BLaER1 treated with 17β-estradiol and CSF1 and Interleukin-3, amounts not matched to agents 10 nM and 100 nM (cell line): Measurements from ENCODE around the gene QKI.

Source experiments
- H3K27ac ChIP-seq, 11 experiments: shearing (Covaris generic); formaldehyde crosslinking; 2 replicates each; pipeline ENCODE4 v1.8.1; 2022
- H3K27me3 ChIP-seq, 11 experiments: shearing (Covaris generic); formaldehyde crosslinking; 2 replicates each; pipeline ENCODE4 v1.8.1; 2022
- H3K36me3 ChIP-seq, 11 experiments: shearing (Covaris generic); formaldehyde crosslinking; 2 replicates each; pipeline ENCODE4 v1.8.1; 2022
- H3K4me1 ChIP-seq, 10 experiments: shearing (Covaris generic); formaldehyde crosslinking; 2 replicates each; pipeline ENCODE4 v1.8.1; 2022
- H3K4me2 ChIP-seq, 11 experiments: shearing (Covaris generic); formaldehyde crosslinking; 2 replicates each; pipeline ENCODE4 v1.8.1; 2022
- H3K4me3 ChIP-seq, 10 experiments: shearing (Covaris generic); formaldehyde crosslinking; 2 replicates each; pipeline ENCODE4 v1.8.1; 2022
- H3K9ac ChIP-seq, 11 experiments: shearing (Covaris generic); formaldehyde crosslinking; 2 replicates each; pipeline ENCODE4 v1.8.1; 2022
- H3K9me3 ChIP-seq, 11 experiments: shearing (Covaris generic); formaldehyde crosslinking; replicated peaks in 1 of 11; 2 replicates each; pipeline ENCODE4 v1.8.1; 2022
- H4K20me1 ChIP-seq, 11 experiments: shearing (Covaris generic); formaldehyde crosslinking; 2 replicates each; pipeline ENCODE4 v1.8.1; 2022
- Cebpa-rat ChIP-seq, 11 experiments: shearing (Covaris generic); IDR thresholded peaks; 2 replicates each; pipeline ENCODE4 v1.8.1; 2022

Gene QKI

GRCh38 chr6:163483107-163483506 is 68.6 kb downstream of the QKI start:
- Histone ChIP-seq H3K4me1 (peaks cover 0 to 47% (median 3%) of the 10 kb centered on the region in 10 experiments; a peak in 6 of 20 replicates), H3K27me3 (no peaks in the 10 kb centered on the region), H3K9ac (no peak overlapping the region), H3K27ac (no peak overlapping the region), H3K9me3 (peaks cover 0 to 37% (median 15%) of the 10 kb centered on the region in 11 experiments; a peak in 14 of 22 replicates), H4K20me1 (peaks cover 12 to 100% (median 63%) of the 10 kb centered on the region in 11 experiments; a peak in 18 of 22 replicates), H3K4me2 (no peak overlapping the region), H3K36me3 (peaks cover 67 to 81% (median 72%) of the 10 kb centered on the region in 11 experiments), H3K4me3 (no peak overlapping the region)
- no peak for TF ChIP-seq Cebpa-rat (IDR thresholded peaks at IDR 0.05)

- H3K9me3 ChIP-seq, result peaks cover 0 to 34% (median 8%) of the 10 kb centered on the region in 11 experiments; a peak in 8 of 22 replicates
- peaks cover 48 to 69% (median 53%) of the 10 kb centered on the region in 11 experiments for H3K36me3 ChIP-seq
- no peak for TF ChIP-seq Cebpa-rat (IDR thresholded peaks at IDR 0.05)
- H3K4me2 ChIP-seq, result peak overlapping the region in 2 of 11 experiments; percentile 45 to 69; a peak in 4 of 22 replicates
- H4K20me1 ChIP-seq, result peaks cover 27 to 100% (median 86%) of the 10 kb centered on the region in 11 experiments; a peak in 19 of 22 replicates
- H3K4me1 ChIP-seq, result peaks cover 0 to 70% (median 5%) of the 10 kb centered on the region in 10 experiments; a peak in 6 of 20 replicates
- no peak overlapping the region for H3K4me3 ChIP-seq
- H3K27me3 ChIP-seq, result no peaks in the 10 kb centered on the region
- H3K27ac ChIP-seq, result no peak overlapping the region
- H3K9ac ChIP-seq, result no peak overlapping the region
Measured at GRCh38 chr6:163485388-163485851, 70.9 kb downstream of the QKI start.

- Histone ChIP-seq H3K4me1 (peaks cover 0 to 84% (median 5%) of the 10 kb centered on the region in 10 experiments; a peak in 6 of 20 replicates), H4K20me1 (peaks cover 30 to 100% (median 89%) of the 10 kb centered on the region in 11 experiments; a peak in 19 of 22 replicates), H3K4me2 (peak overlapping the region in 3 of 11 experiments; percentile 35 to 69 (median 59); a peak in 5 of 22 replicates), H3K27me3 (no peaks in the 10 kb centered on the region), H3K9me3 (peaks cover 0 to 35% (median 9%) of the 10 kb centered on the region in 11 experiments; a peak in 9 of 22 replicates), H3K36me3 (peaks cover 34 to 59% (median 44%) of the 10 kb centered on the region in 11 experiments), H3K27ac (peak overlapping the region in 1 of 11 experiments; percentile 36; a peak in 1 of 22 replicates), H3K9ac (no peak overlapping the region), H3K4me3 (no peak overlapping the region)
- TF ChIP-seq Cebpa-rat (IDR thresholded peaks at IDR 0.05), result no peak
Measured at GRCh38 chr6:163486821-163487220, 72.3 kb downstream of the QKI start.

- Histone ChIP-seq H3K9me3 (peaks cover 0 to 29% (median 9%) of the 10 kb centered on the region in 11 experiments; a peak in 9 of 22 replicates), H3K36me3 (peaks cover 26 to 51% (median 36%) of the 10 kb centered on the region in 11 experiments), H3K27ac (peak overlapping the region in 2 of 11 experiments; percentile 10 to 36; a peak in 2 of 22 replicates), H3K4me3 (no peak overlapping the region), H3K4me2 (peak overlapping the region in 4 of 11 experiments; percentile 2 to 69 (median 47); a peak in 5 of 22 replicates), H3K4me1 (peaks cover 0 to 85% (median 4%) of the 10 kb centered on the region in 10 experiments; a peak in 6 of 20 replicates), H3K9ac (no peak overlapping the region), H4K20me1 (peaks cover 22 to 100% (median 82%) of the 10 kb centered on the region in 11 experiments; a peak in 19 of 22 replicates), H3K27me3 (no peaks in the 10 kb centered on the region)
- TF ChIP-seq Cebpa-rat (IDR thresholded peaks at IDR 0.05), result no peak
Measured at GRCh38 chr6:163487606-163488005, 73.1 kb downstream of the QKI start.

- Histone ChIP-seq H4K20me1 (peaks cover 14 to 100% (median 72%) of the 10 kb centered on the region in 11 experiments; a peak in 18 of 22 replicates), H3K9me3 (peaks cover 0 to 37% (median 16%) of the 10 kb centered on the region in 11 experiments; a peak in 12 of 22 replicates), H3K27me3 (no peaks in the 10 kb centered on the region), H3K36me3 (peaks cover 13 to 48% (median 30%) of the 10 kb centered on the region in 11 experiments; a peak in 19 of 22 replicates), H3K9ac (no peak overlapping the region), H3K4me1 (peaks cover 0 to 73% (median 4%) of the 10 kb centered on the region in 10 experiments; a peak in 6 of 20 replicates), H3K4me3 (no peak overlapping the region), H3K4me2 (peak overlapping the region in 3 of 11 experiments; percentile 30 to 69 (median 55); a peak in 4 of 22 replicates), H3K27ac (no peak overlapping the region)
- TF ChIP-seq Cebpa-rat (IDR thresholded peaks at IDR 0.05), result no peak
Measured at GRCh38 chr6:163489584-163489983, 75.1 kb downstream of the QKI start.

GRCh38 chr6:163490826-163491577 is 76.5 kb downstream of the QKI start:
- Histone ChIP-seq H4K20me1 (peaks cover 10 to 100% (median 73%) of the 10 kb centered on the region in 11 experiments; a peak in 18 of 22 replicates), H3K4me1 (peaks cover 0 to 59% (median 4%) of the 10 kb centered on the region in 10 experiments; a peak in 6 of 20 replicates), H3K4me3 (no peak overlapping the region)

GRCh38 chr6:163491737-163492300 is 77.3 kb downstream of the QKI start:
- Histone ChIP-seq H3K36me3 (peaks cover 0 to 43% (median 25%) of the 10 kb centered on the region in 11 experiments; a peak in 16 of 22 replicates), H3K27ac (no peak overlapping the region), H3K9ac (no peak overlapping the region), H3K4me2 (no peak overlapping the region), H4K20me1 (peaks cover 17 to 100% (median 73%) of the 10 kb centered on the region in 11 experiments; a peak in 15 of 22 replicates), H3K4me3 (no peak overlapping the region), H3K27me3 (no peaks in the 10 kb centered on the region), H3K4me1 (peaks cover 0 to 59% (median 4%) of the 10 kb centered on the region in 10 experiments; a peak in 6 of 20 replicates), H3K9me3 (peaks cover 0 to 38% (median 16%) of the 10 kb centered on the region in 11 experiments; a peak in 12 of 22 replicates)
- TF ChIP-seq Cebpa-rat (IDR thresholded peaks at IDR 0.05), result no peak

More at GRCh38 chr6:163490826-163491577, 76.5 kb downstream of the QKI start:
- no peak for TF ChIP-seq Cebpa-rat (IDR thresholded peaks at IDR 0.05)
- H3K27me3 ChIP-seq, result no peaks in the 10 kb centered on the region
- H3K9ac ChIP-seq, result no peak overlapping the region
- H3K4me2 ChIP-seq, result peak overlapping the region in 2 of 11 experiments; percentile 55 to 69; a peak in 2 of 22 replicates
- no peak overlapping the region for H3K27ac ChIP-seq
- peaks cover 3 to 45% (median 23%) of the 10 kb centered on the region in 11 experiments; a peak in 18 of 22 replicates for H3K36me3 ChIP-seq
- peaks cover 0 to 34% (median 16%) of the 10 kb centered on the region in 11 experiments; a peak in 11 of 22 replicates for H3K9me3 ChIP-seq

GRCh38 chr6:163494279-163494727 is 79.8 kb downstream of the QKI start:
- H3K9ac ChIP-seq, result no peak overlapping the region
- H3K4me1 ChIP-seq, result peaks cover 0 to 45% (median under 1%) of the 10 kb centered on the region in 10 experiments; a peak in 6 of 20 replicates
- peaks cover 0 to 46% (median 27%) of the 10 kb centered on the region in 11 experiments; a peak in 13 of 22 replicates for H3K9me3 ChIP-seq
- no peak overlapping the region for H3K4me3 ChIP-seq
- no peak overlapping the region for H3K27ac ChIP-seq
- peaks cover 3 to 56% (median 33%) of the 10 kb centered on the region in 11 experiments; a peak in 16 of 22 replicates for H3K36me3 ChIP-seq
- H3K27me3 ChIP-seq, result no peaks in the 10 kb centered on the region
- no peak for TF ChIP-seq Cebpa-rat (IDR thresholded peaks at IDR 0.05)
- no peak overlapping the region for H3K4me2 ChIP-seq
- H4K20me1 ChIP-seq, result peaks cover 14 to 100% (median 49%) of the 10 kb centered on the region in 11 experiments; a peak in 15 of 22 replicates
